GM12801 (cell line): ENCODE data around the gene AGPAT2.

Experiments
- TF ChIP-seq, protein P1 (sequence below): IDR thresholded peaks from one replicate; pipeline ENCODE4 v1.5.1; 2011; ENCODE audit warnings: control low read depth; ENCODE audit not compliant: insufficient read length; ENCODE audit errors: extremely low read depth

AGPAT2 gene

DNA sequence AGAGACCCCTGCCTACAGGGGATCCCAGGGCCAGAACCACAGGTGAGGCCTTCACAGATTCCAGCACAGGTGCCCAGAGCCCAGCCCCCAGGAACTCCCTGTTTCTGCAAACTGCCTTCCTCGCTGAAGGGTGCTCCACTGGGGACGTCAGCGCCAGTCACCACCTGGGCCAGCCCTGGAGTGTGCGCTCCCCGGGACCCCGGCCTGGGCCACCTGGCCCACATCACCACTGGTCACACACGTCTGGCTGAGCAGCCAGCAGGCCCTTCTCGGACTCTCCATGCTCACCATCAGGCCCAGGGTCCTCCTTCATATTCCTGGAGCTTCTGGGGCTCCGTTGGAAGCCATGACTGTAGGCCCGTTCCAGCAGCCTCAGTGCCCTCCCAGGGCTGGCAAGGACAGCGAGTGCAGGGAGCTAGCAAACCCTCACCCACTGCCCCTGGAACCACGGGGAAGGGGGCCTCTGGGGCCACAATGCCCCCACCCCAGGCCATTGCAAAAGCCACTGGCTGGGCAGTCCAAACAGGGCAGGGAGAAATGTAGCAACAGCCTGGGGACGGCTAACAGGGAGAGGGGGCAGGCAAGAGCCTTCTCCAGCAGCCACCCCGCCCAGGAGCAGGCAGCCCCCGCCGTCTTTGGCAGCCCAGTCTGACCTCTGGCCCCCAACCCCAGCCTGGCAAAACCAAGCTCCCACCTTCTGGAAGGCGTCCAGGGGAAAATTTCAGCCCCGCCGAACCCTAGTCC, 1.3 kb downstream of the AGPAT2 start:
- TF ChIP-seq, protein P1, sequence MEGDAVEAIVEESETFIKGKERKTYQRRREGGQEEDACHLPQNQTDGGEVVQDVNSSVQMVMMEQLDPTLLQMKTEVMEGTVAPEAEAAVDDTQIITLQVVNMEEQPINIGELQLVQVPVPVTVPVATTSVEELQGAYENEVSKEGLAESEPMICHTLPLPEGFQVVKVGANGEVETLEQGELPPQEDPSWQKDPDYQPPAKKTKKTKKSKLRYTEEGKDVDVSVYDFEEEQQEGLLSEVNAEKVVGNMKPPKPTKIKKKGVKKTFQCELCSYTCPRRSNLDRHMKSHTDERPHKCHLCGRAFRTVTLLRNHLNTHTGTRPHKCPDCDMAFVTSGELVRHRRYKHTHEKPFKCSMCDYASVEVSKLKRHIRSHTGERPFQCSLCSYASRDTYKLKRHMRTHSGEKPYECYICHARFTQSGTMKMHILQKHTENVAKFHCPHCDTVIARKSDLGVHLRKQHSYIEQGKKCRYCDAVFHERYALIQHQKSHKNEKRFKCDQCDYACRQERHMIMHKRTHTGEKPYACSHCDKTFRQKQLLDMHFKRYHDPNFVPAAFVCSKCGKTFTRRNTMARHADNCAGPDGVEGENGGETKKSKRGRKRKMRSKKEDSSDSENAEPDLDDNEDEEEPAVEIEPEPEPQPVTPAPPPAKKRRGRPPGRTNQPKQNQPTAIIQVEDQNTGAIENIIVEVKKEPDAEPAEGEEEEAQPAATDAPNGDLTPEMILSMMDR, result no peak

DNA sequence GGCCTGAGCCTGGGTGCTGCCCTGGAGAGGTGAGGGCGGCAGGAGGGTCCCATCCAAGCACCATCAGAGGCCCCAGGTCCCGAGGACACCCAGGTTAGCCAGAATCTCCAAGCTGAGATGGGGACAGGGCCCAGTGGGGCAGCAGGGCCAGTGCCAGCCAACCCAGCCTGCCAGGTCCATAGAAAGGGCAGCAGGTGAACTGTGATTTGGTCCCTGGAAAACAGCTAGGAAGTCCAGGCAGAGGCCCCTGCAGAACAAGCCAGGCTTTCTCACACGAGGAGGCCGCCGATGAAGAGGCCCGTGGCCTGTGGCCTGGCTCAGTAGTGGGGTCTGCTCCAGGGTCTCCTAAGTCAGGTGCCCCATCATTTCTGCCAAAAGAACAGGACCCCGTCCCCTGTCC, 2.0 kb downstream of the AGPAT2 start:
- TF ChIP-seq, protein P1, result no peak

DNA sequence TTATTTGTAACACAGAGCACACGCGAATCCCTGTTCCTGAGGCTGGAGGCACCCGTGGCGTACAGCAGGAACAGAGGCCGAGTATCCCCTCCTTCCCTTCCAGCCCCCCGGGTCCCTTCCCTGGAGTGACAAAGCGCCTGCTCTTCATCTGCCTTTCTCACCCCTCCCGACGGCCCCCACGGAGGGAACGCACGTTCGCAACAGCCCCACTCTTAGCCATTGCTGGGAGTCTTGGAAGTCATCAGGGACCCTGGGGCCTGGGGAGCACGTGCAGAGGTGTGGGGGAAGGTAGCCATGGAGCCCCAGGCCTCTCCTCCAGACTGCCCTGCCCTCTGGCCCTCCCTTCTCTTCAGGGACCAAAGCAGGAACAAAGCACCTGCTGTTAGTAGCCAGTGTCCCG, 2.5 kb downstream of the AGPAT2 start:
- TF ChIP-seq, protein P1, result no peak

DNA sequence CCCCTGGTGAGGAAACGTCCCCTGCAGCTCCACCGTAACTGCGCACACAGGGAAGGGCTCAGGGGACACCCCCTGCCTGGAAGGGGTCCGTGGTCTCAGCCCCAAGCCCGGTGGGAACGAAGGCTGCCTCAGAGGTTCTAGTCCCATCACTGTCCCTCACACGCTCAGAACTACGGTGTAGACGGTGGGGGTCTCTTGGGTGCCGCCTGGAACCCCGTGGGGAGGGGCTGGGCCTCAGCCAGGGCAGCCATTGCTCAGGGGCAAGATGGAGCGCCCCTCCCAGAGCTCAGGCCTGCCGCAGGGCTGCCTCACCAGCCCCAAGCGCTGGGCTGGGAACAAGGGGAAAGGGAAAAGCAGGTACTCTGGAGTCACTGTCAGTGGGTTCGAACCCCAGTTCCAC, 2.9 kb downstream of the AGPAT2 start:
- TF ChIP-seq, protein P1, result no peak

DNA sequence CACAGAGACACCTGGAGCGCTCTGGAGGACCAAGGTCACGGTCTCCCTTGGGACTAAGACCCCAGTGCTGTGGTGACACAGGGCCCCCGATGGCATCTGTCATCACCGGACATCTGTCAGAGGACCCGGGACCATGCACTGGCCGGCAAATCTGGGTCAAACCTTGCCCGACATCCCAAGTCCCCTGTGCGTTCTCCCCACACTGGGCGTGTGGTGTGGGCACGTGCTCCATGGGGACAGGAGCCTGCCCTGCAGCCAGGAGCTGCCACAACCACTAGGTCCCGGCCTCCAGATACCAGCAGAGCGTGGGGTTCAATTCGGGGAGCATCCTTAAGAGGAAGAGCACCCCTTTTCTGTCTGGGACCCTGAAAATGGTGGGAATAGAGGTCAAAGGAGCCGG, 3.5 kb downstream of the AGPAT2 start:
- TF ChIP-seq, protein P1, result no peak

DNA sequence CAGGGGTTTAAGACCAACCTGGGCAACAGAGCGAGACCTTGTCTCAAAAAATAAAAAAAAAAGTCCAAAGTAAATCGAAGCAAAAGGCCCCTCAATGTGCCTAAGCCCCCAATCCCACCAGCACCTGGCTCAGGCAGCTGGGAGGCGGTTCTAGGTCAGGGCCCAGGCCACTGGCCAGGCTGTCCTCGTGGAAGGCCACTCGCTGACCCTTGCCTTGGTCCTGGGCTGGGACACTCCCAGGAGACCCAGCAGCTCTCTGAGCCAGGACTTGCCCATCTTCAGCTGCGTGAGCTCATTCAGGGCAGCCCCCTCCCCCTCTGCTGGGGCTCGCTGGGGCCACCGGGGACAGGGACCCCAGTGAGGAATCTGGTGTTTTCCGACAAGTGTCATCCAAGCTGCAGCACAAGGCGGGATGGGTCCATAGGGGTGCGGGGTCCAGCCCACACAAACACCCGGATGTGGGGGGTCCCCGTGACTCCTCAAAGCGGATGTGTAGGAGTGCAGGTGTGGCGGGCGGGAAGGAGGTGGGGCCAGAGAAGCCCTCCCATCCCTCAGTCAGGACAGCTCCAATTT, 4.0 kb downstream of the AGPAT2 start:
- TF ChIP-seq, protein P1, result no peak

DNA sequence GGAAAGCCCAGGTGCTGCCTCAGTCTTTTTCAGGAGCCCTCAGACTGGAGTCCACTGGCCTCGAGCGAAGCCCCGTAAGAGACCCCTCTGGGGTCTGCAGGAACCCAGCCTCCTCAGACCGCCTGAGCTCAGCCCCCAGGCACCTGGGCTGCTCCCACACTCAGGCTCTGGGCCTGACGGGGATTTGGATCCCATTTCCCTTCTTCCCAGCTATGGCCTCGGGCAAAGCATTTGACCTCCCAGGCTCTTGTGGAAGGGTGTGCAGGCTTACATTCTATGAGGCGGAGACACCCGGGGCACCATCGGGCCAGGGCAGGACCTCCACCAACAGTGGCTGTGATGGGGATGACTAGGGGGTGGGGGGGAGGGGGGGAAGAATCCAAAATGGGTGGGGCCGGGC, 4.5 kb downstream of the AGPAT2 start:
- TF ChIP-seq, protein P1, result no peak
